ENCODE measurements around the gene PPM1L.
A peak's percentile ranks its signal among the peaks of the same experiment; 100 is the strongest.
"Not testable (repeated sequence)": the region's sequence is repeated elsewhere in the genome, so short reads cannot be mapped to it uniquely, and the experiment has no call there.

Gene PPM1L

GRCh38 chr3:160755776-160756304, at the start of gene PPM1L:
TSS of gene PPM1L (plus strand) at chr3:160756231.
- TF ChIP-seq, protein P1, sequence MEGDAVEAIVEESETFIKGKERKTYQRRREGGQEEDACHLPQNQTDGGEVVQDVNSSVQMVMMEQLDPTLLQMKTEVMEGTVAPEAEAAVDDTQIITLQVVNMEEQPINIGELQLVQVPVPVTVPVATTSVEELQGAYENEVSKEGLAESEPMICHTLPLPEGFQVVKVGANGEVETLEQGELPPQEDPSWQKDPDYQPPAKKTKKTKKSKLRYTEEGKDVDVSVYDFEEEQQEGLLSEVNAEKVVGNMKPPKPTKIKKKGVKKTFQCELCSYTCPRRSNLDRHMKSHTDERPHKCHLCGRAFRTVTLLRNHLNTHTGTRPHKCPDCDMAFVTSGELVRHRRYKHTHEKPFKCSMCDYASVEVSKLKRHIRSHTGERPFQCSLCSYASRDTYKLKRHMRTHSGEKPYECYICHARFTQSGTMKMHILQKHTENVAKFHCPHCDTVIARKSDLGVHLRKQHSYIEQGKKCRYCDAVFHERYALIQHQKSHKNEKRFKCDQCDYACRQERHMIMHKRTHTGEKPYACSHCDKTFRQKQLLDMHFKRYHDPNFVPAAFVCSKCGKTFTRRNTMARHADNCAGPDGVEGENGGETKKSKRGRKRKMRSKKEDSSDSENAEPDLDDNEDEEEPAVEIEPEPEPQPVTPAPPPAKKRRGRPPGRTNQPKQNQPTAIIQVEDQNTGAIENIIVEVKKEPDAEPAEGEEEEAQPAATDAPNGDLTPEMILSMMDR (IDR thresholded peaks at IDR 0.05; ENCODE audit: insufficient read depth, missing control alignments) = no peak
- no peak for FAIRE-seq

GRCh38 chr3:160707187-160707794, 48.7 kb upstream of the PPM1L start:
- TF ChIP-seq, protein P1 (IDR thresholded peaks at IDR 0.05; ENCODE audit: insufficient read depth, missing control alignments) = peak; percentile 67
- DNase-seq (ENCODE audit: insufficient read length, low spot score) (no peak), FAIRE-seq (peak; percentile 94)

More at GRCh38 chr3:160755776-160756304, at the start of gene PPM1L:
- no peak for DNase-seq (ENCODE audit: insufficient read length, low spot score)

GRCh38 chr3:160709477-160710182, 46.4 kb upstream of the PPM1L start:
- TF ChIP-seq, protein P1 (IDR thresholded peaks at IDR 0.05; ENCODE audit: insufficient read depth, missing control alignments) = no peak
- FAIRE-seq (no peak), DNase-seq (ENCODE audit: insufficient read length, low spot score) (no peak)

DNA sequence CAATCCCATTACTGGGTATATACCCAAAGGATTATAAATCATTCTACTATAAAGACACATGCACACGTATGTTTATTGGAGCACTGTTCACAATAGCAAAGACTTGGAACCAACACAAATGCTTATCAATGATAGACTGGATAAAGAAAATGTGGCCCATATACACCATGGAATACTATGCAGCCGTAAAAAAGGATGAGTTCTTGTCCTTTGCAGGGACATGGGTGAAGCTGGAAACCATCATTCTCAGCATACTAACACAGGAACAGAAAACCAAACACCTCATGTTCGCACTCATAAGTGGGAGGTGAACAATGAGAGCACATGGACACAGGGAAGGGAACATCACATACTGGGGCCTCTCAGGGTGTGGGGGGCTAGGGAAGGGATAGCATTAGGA, 42.9 kb upstream of the PPM1L start:
- not testable (repeated sequence) for FAIRE-seq; DNase-seq (ENCODE audit: insufficient read length, low spot score)

DNA sequence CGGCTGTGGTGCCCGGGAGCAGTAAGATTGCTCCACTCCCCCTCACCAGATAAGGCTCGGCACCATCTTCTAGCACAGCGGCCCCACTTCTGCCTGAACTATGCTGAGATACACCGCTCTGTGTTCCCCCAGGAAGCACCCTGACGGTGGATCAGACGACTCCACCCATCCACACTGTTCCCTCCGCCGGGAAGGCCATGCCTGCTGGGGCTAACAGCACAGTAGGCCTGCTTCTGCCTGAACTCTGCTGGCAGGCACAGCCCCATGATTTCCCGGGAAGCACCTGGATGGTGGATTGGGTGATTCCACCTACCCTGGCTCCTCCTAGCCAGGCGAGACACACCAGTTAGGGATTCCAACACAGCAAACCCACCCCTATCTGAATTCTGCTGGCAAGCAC, 36.3 kb upstream of the PPM1L start:
- DNase-seq (ENCODE audit: insufficient read length, low spot score) (no peak), FAIRE-seq (no peak)
- TF ChIP-seq, protein P1 (IDR thresholded peaks at IDR 0.05; ENCODE audit: insufficient read depth, missing control alignments) = no peak

GRCh38 chr3:160720123-160720746, 35.8 kb upstream of the PPM1L start:
- TF ChIP-seq, protein P1 (IDR thresholded peaks at IDR 0.05; ENCODE audit: insufficient read depth, missing control alignments) = no peak
- DNase-seq (ENCODE audit: insufficient read length, low spot score) (no peak), FAIRE-seq (no peak)

- FAIRE-seq (no peak), DNase-seq (ENCODE audit: insufficient read length, low spot score) (no peak)
- TF ChIP-seq, protein P1 (IDR thresholded peaks at IDR 0.05; ENCODE audit: insufficient read depth, missing control alignments) = no peak
Observed at GRCh38 chr3:160722331-160722730, 33.7 kb upstream of the PPM1L start.
